Measurements from ENCODE around the gene FKBP5.
"Not testable (repeated sequence)": the region's sequence is repeated elsewhere in the genome, so short reads cannot be mapped to it uniquely, and the experiment has no call there.

The FKBP5 gene

DNA sequence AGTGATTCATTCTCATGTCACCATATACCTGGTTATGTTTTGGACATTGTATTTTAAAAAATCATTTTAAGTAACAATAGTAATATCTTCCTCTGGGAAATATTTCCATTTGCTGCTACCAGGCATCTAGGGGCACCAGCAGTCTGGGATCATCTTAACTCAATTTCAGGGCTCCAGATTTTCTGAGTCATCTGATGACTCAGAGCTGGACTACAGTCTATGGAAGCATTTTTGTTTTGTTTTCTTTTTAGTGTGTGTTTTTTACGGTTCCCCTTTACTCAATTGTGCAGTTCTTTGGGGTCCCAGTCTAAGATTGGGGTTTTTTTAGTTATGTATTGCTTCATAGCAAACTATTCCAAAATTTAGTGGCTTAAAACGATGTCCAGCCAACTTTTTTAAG, 5.7 kb upstream of the FKBP5 start:
- FAIRE-seq = no peak
- DNase-seq (ENCODE audit: extremely low spot score, insufficient read length, low read depth) = no peak

DNA sequence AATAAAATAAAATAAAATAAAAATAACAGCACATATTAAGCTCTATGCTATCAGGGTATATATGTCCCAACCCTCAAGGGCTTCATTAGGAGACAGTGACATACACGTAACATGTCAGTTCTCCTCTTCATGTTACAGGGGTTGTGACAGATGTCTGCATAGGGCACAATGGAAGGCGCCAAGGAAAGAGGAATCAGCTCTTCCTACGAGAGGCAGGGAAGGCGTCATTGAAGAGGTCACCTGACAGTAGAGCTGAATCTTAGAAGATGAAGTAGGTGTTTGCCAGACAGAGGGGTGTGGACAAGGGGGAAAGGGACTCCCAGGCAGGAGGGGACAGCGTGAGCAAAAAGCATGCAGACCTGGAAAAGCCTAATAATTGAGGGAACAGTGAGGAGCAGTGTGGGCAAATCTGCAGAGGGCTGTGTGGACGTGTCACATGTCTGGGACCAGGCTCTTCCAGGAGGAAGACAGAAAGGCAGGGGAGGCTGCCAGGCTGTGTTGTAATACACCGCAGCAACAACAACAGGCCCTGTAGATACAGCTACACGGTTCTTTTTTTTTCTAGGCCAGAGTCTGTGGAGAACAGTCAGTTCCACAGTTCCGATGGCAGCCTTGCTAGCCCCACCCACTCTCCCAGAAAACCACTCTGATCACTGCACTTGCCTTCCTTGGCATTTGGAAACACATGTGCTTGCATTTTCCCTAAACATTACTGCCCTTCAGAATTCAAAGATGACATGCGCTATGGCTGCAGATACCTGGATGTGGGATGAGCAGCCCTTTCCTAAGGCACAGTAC, 2.5 kb upstream of the FKBP5 start:
- FAIRE-seq = no peak
- no peak for DNase-seq (ENCODE audit: extremely low spot score, insufficient read length, low read depth)

- no peak for FAIRE-seq
- no peak for DNase-seq (ENCODE audit: extremely low spot score, insufficient read length, low read depth)
These were observed 1.8 kb upstream of the FKBP5 start for GRCh38 chr6:35690484-35690883.

DNA sequence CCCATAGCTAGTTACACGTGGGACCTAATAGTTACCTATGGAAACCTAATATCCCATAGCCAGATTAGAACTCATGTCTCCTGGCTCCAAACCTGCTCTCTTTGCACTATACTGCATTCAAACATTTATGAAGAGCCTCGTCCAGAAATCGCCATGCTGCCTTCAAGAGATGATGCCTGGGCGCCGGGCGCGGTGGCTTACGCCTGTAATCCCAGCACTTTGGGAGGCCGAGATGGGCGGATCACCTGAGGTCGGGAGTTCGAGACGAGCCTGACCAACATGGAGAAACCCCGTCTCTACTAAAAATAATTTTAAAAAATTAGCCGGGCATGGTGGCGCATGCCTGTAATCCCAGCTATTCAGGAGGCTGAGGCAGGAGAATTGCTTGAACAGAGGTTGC, 1.3 kb upstream of the FKBP5 start:
- FAIRE-seq; DNase-seq (ENCODE audit: extremely low spot score, insufficient read length, low read depth): not testable (repeated sequence)

DNA sequence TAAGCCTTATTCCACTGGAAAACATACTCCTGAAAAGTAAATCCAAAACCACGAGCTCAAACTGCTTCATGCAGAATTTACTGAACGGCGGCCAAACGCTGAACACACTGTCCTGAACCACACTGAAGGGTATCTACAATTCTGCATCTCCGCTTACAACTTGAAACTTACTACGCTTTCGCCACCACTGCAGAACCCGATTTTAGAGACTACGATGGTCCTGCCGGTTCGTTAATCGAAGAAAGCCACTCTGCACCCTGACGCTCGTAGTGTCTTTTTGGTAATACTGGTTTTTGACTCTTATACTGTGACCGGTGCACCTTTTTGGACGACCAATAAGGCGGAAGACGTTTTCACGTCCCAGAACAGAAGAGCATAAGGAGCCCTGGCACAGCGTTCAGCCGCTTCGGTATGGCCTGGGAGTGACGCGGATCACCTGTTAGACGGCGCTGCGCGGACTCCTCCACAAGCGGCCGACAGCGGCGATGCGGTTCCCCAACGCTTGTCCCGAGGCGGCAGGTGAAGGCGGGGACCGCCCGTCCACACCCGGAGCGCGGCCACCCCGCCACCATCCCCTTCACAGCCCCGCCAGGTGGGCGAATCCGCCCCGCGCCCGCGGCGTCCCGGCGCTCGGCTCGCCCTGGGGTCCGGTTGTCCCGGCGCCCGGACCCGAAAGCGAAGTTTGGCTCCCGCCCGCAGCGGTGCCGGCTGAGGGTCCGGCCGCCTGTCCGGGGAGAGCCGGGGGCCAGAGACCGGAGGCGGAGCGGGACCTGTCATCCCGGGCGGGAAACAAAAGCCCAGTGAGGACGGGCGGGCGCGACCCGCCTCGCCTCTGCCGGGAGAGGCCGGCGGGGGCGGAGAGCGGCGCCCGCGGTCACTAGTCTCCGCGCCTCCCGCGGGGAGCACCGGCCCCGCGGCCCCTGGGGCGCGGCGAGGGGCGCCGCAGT, 784 bp downstream of the FKBP5 start:
- FAIRE-seq (peak; percentile 80), DNase-seq (ENCODE audit: extremely low spot score, insufficient read length, low read depth) (no peak)

DNA sequence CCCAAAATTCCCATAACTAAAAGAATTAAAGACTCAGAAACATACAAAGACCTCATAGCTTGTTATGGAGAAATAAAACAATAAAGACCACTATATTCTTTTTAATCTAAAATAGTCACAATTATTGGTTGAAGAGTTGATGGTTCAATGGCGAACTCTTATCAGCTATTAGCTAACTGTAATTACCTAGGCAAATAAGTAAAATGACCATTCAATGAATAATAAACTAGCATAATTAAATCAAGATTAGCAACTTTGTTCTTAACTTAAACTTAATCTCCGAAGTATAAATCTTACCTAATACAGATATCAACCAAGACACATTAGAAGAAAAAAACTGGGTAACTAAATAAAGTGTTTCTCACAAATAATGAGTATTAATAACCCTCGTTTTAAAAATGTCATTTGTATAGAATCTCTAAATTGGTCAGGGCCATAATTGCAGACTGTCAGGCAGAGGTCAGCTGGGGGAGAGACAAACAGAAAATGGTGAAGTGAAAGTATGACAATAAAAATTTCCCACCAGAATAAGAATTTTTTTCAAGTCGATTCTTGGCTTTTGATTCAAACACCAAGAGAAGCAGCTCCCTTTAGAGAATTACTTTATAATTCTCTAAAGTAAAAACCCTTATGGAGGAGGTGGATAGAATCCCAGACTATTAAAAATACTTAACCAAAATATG, 1.7 kb downstream of the FKBP5 start:
- peak; percentile 41 for FAIRE-seq
- DNase-seq (ENCODE audit: extremely low spot score, insufficient read length, low read depth) = no peak

DNA sequence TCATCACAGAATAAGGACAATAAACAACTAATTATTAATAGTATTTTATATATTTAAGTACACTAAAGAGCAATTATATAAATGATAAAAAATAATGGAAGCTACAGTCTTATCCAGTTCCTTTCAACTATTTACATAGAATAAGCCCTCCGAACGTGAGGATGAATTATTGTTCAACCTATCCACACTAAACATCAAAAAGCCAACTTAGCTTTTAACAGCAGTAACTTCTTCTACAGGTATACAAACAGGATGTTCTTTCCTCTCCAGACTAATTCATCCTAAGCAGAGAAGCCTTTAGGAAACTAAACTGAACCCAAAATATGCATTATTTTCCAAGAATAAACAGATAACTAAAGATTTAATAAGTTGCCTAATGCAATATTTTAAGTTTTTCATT, 2.3 kb downstream of the FKBP5 start:
- no peak for DNase-seq (ENCODE audit: extremely low spot score, insufficient read length, low read depth)
- no peak for FAIRE-seq

DNA sequence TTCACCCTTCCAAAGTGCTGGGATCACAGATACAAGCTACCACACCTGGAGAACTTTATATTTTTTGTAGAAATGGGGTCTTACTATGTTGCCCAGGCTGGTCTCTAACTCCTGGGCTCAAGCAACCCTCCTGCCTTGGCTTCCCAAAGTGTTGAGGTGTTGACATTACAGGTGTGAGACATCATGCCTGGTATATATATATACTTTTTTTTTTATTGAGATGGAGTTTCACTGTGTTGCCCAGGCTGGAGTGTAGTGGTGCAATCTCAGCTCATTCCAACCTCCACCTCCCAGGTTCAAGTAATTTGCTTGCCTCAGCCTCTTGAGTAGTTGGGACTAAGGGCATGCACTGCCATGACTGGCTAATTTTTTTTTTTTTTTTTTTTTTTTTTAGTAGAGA, 5.4 kb downstream of the FKBP5 start:
- DNase-seq (ENCODE audit: extremely low spot score, insufficient read length, low read depth) (no peak), FAIRE-seq (no peak)

- no peak for FAIRE-seq
- no peak for DNase-seq (ENCODE audit: extremely low spot score, insufficient read length, low read depth)
These were observed 7.4 kb downstream of the FKBP5 start for GRCh38 chr6:35681298-35681697.

- DNase-seq (ENCODE audit: extremely low spot score, insufficient read length, low read depth) (no peak), FAIRE-seq (no peak)
These were observed 9.3 kb downstream of the FKBP5 start for GRCh38 chr6:35679399-35679798.

GRCh38 chr6:35678814-35679213, 9.9 kb downstream of the FKBP5 start:
- FAIRE-seq = no peak
- no peak for DNase-seq (ENCODE audit: extremely low spot score, insufficient read length, low read depth)

GRCh38 chr6:35678021-35678654, 10.6 kb downstream of the FKBP5 start:
- FAIRE-seq (no peak), DNase-seq (ENCODE audit: extremely low spot score, insufficient read length, low read depth) (no peak)

DNA sequence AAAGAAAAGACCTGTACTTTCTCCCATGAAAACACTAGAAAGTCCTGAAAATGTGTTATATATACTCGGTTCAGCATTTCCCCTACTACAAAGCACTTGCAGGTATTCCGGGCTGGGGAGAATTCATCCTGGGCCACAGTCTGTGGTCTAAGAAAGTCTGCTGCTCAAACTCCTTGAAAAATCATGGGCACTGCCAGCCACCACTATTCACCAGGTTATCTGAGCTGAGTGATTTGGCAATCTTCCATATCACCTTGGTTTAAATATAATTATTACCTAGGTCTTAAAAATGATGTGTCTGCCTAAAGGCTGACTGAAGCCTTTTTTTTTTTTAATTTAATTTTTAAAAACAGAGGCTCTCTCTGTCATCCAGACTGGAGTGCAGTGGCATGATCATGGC, 11.3 kb downstream of the FKBP5 start:
- FAIRE-seq = no peak
- no peak for DNase-seq (ENCODE audit: extremely low spot score, insufficient read length, low read depth)

GRCh38 chr6:35675871-35676459, 12.8 kb downstream of the FKBP5 start:
- no peak for DNase-seq (ENCODE audit: extremely low spot score, insufficient read length, low read depth)
- no peak for FAIRE-seq

DNA sequence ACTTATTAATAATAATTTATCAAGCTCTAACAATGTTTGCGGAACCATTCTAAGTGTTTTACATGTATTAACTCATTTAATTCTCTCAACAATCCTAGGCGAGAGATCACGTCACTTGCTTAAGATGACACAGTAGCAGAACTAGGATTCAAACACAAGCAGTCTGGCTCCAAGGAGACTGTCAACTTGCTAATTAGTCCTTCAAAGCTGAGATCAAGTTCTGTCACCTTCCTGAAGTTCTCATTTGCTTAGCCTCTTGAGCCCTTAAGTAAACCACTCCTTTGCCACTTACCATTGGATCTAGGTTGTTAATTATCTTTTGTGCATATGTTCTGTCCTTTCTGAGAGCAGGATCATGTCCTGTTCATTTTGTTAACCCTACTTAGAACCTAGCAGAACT, 14.1 kb downstream of the FKBP5 start:
- FAIRE-seq = peak; percentile 56

GRCh38 chr6:35673755-35674154, 15.0 kb downstream of the FKBP5 start:
- no peak for FAIRE-seq

More for the DNA sequence above, 14.1 kb downstream of the FKBP5 start:
- DNase-seq (ENCODE audit: extremely low spot score, insufficient read length, low read depth) = no peak

GRCh38 chr6:35673284-35673666, 15.4 kb downstream of the FKBP5 start:
- DNase-seq (ENCODE audit: extremely low spot score, insufficient read length, low read depth); FAIRE-seq: not testable (repeated sequence)

More at GRCh38 chr6:35673755-35674154, 15.0 kb downstream of the FKBP5 start:
- DNase-seq (ENCODE audit: extremely low spot score, insufficient read length, low read depth) = no peak

- not testable (repeated sequence) for DNase-seq (ENCODE audit: extremely low spot score, insufficient read length, low read depth); FAIRE-seq
These were observed 18.3 kb downstream of the FKBP5 start for GRCh38 chr6:35670453-35670852.

DNA sequence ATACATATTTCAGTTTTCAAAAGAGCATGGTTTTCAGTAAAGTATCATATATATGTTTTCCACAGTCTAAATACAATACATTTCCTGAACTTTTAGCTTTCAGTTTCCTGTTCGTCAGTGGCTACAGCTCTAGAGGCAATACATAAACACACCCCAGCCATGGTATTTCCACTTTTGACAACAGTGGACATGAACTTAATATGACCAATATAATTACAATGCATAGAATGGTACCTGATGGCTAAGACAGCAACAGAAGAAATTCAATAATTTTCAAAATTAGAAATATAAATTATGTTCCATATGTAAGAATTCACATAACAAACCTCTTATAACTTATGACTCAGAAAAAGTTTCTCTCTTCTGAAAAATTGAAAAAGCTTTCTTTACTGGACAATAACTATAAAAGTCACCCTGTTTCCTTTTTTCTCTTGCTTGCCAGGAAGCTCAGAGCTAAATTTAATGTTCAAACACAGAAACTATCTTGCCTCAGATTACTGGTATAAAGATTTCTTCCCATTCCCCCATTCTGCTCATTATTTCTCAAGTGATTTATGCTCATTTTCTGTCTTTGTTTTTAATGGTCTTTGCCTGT, 19.2 kb downstream of the FKBP5 start:
- DNase-seq (ENCODE audit: extremely low spot score, insufficient read length, low read depth) = no peak
- FAIRE-seq = peak; percentile 85
